CD4-positive, alpha-beta T cell treated with Interleukin-4 for 1 hour (primary cell): ENCODE measurements around the gene RGS11.

Source experiments
- DNase-seq, 2 donors: peaks; one replicate each; pipeline ENCODE4 v3.0.0-alpha.2; 2020 to 2022

RGS11 gene

DNA sequence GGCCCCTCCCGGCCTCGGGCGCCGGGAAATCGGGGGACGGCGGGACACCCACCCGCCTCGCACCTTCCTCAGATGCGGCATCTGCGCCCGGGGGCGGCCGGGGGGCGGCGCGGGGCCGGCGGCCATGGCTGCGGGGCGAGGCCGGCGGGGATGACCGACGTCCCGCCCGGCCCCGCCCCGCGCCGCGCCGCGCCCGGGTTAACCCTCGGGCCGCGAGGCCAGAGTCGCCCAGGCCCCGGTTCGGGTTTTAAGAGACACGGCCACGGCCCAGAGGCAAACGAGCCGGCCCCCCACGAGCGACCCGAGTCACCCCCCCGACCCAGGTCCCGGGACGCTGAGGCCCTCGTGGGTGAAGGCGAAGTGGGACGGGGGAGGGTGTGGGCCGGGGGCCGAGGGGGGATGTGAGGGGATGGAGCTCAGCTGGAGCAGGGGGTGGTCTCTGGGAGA is at the start of gene RGS11:
TSS of gene RGS11 (minus strand) at position 159 of the 447 bp plus-strand sequence. CDS start at position 126, 33 bp downstream.
- DNase-seq = no peak

DNA sequence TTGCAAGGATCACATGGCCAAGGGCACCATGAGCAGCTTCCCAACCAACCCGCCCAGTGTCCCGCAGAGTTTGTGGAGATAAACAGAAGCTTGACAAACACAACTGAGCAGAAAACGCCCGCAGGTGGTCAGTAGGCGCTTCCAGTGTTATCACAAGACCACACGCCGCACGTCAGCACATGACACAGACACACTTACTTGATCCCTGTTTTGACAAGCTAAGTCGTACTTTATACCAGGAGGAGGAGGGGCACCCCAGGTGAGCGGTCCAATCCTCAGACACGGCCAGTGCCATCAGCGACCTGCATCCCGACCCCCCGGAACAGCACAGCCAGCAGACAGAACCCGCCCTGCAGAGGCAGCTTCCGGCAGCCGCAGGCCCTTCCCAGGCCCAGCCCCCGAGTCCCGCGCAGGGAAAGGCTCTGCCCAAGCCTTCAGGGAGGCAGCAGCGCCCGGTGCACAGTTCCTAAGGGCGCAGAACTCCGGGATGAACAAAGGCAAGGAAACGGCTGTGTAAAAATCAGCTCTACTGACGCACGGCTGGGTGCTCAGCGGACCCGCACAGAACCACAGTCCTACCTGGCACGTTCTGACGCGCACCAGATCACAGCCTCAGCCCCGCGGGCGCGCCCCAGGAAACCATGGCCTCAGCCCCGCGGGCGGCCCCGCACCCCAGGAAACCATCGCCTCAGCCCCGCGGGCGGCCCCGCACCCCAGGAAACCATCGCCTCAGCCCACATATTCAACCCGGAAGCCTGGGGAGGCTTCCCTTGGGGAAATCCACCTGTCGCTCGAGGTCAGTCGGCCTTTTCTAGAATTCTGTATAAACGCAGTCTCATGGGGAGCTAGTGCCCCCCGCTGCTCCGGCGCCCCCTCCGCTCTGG is 48.9 kb upstream of the RGS11 start:
- DNase-seq = peak; percentile 81 to 83

DNA sequence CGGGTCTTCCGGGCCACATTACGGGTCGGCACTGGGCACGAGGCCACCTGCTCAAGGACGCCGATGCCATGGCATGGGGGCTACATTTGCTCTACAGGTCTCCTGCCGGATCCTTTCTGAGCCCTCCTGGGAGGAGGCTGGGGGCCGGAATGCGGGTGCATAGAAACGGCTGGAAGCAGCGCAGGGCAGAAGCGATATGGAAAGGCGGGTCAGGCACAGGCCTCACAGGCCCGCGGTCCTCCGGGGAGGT is 48.4 kb upstream of the RGS11 start:
- DNase-seq = no peak

DNA sequence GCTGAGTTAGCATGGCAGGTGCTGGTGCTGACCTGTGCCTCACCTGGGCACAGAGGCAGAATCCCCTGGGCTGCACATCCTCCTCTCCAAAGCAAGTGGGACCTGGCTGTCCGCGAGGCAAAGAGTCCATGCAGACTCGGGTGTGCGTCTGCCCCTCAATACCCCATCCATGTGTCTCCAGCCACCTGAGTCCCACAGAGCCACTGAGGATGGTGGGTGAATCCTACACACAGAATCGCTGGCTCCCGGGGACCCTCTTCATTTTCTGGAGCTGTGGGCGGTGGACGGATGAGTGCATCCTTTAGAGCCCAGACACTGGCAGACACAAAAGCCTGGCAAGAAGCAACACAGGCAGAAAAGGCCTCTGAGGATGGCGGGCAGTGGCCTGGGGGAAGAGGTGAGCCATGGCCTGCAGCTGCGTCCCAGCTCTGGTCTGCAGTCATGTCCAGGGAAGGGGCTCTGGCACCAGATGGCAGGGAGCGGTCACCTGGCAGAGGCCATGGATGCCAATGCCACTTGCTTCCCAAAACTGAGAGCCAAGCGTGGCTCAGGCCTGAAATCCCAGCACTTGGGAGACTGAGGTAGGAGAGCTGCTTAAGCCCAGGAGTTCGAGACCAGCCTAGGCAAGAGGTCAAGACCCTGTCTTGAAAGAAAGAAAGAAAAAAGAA is 46.9 kb upstream of the RGS11 start:
- no peak for DNase-seq

DNA sequence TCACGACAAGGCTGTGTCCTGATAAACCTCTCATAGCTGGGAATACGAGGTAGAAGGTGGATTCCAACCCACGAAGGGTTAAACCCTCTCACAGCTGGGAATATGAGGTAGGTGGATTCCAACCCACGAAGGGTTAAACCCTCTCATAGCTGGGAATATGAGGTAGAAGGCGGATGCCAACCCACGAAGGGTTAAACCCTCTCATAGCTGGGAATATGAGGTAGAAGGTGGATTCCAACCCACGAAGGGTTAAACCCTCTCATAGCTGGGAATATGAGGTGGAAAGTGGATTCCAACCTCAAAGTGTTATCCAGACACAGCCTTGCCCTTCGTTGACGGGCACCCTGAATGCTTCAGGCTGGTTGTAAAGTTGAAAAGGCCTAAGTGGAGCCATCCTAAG is 45.8 kb upstream of the RGS11 start:
- no peak for DNase-seq

DNA sequence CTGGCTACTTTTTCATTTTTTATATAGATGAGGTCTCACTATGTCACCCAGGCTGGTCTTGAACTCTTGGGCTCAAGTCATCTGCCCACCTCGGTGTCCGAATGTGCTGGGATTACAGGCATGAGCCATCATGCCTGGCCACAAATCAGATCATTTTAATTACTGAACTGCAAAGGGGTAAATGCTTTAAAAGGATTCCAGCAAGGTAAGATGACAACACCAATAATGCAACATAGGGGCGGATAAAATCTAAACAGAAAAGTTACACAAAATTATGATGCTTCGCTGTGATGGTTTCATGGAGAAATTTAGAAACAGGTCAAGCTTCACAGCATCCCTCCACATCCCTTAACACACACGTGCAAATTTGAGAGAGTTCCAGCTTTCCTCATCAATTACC is 44.5 kb upstream of the RGS11 start:
- no peak for DNase-seq

DNA sequence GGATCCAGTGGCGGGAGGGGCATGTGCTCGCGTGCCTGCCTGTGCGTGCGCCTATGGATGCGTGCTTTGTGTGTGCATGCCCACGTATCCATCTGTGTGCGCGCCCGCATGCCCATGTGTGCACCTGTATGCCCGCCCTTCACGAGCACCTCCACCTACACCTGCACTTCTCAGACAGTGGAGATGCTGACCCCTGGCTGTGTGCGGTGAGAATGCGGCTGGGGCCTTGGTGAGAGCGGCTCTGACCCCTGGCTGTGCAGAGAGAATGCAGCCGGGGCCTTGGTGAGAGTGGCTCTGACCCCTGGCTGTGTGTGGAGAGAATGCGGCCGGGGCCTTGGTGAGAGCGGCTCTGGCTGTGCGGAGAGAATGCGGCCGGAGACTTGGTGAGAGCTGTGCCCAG is 42.9 kb upstream of the RGS11 start:
- no peak for DNase-seq

DNA sequence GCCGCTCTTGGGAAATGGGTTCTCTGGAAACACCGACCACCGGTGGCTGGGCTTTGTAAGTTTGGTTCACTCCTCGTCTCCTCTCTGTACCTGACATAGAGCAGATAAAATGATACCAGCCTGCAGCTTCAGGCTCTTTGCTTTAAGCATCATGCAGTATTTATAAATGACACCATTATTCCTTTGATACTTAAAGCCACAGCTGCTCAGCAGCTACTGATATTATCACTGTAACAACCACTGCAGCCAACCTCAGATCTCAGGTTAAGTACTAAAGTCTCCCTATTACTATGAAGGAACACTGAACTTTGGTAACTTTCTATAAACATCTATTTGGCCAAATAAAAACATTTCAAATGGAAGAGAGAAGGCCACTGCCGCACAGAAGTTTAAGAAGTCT is 41.8 kb upstream of the RGS11 start:
- DNase-seq = no peak

DNA sequence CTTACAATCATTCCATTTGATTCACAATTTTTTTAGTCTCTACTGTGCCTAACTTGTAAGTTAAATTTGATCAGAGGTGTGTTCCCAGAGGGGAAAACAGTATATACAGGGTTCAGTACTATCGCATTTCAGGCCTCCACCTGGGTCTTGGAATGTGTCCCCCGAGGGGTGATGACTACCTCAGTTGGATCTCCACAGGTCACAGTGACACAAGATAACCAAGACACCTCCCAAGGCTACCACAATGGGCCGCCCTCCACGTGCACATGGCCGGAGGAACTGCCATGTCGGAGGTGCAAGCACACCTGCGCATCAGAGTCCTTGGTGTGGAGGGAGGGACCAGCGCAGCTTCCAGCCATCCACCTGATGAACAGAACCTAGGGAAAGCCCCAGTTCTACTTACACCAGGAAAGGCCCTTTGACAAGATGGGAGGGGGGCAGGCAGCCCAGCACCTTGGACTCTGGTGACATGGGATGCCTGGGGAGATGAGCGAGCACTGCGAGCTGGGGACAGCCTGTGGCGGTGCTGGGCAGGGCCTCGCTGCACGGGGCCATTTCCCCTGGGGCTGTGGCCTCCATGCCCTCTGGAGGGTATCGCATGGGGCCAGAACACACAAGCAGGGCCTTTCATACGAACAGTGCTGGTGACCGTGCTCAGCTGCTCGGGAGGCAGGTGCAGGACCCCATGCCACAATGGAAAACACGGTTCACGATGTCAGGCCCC is 41.2 kb upstream of the RGS11 start:
- DNase-seq = no peak

DNA sequence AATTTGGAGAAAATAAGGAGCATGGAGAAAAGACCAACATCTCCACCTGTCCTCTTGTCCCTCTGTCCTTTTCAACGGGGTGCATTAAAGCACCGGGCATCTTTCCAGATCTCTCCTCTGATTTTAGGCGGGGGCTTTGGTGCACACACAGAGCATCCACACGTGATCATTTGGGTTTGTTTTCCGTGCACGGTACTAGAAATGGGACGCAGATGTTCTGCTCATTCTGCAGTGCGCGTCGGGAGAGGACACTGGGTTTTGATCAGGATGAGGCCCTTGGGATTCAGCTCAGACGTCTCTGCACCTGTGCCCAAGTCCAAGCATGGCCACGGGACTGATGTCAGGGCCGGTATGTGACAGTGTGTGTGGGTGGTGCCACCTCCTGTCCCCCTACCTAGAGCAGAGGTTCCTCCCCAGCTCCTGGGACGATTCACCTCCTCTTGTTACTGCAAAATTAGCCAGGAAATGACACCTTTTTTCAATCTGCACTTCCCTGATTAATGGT is 39.1 kb upstream of the RGS11 start:
- DNase-seq = no peak

DNA sequence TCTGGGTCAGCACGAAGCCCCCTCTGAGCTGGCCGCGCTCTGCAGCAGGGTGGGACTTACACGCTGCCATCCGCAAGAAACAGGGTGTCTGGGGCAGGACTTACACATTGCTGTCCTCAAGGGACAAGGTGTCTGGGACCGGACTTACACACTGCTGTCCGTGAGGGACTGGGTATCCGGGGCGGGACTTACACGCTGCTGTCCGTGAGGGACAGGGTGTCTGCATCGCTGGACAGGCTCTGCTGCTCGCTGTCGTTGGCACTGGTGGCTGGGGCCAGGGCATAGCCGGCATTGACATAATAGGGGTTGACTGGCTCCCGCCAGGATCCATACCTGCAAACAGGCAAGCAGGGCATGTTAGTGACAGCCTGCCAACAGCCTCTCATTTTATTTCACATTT is 38.6 kb upstream of the RGS11 start:
- no peak for DNase-seq

DNA sequence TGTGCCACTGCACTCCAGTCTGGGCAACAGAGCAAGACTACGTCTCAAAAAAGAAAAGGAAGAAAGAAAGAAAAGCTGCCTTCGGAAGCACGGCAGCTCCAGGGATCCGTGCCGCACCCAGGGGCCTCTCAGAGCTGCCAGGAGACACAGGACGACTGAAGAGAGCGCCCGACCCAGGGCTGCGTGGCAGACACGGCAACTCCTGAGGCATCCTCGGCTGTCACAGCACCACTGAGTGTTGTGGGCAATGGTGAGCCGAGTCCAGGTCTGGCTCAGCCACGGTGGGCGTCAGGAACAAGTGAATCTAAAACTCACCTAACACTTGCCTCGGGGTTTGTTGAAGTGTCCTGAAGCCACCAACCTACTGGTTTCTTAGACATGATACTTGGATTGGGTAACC is 36.0 kb upstream of the RGS11 start:
- no peak for DNase-seq

DNA sequence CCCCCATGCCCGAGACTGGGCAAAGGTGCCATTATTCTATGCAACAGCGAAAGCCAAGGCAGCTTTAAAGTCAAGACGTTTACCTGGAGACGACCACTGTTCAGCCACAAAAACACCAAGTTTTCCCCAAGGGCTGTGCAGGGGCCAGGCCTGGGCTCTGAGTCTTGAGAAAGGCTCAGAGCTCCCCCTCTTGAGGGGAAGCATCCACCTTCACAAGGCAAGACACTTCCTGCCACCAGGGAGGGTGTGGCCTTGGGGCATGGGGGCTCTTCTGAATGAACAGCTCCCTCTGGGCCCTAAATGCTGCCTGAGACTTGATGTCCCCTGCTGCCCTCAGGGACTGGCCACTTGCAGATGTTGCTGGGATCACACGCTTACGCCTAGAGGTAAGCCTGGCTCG is 33.7 kb upstream of the RGS11 start:
- DNase-seq = peak in 1 of 2 donors; percentile 23

DNA sequence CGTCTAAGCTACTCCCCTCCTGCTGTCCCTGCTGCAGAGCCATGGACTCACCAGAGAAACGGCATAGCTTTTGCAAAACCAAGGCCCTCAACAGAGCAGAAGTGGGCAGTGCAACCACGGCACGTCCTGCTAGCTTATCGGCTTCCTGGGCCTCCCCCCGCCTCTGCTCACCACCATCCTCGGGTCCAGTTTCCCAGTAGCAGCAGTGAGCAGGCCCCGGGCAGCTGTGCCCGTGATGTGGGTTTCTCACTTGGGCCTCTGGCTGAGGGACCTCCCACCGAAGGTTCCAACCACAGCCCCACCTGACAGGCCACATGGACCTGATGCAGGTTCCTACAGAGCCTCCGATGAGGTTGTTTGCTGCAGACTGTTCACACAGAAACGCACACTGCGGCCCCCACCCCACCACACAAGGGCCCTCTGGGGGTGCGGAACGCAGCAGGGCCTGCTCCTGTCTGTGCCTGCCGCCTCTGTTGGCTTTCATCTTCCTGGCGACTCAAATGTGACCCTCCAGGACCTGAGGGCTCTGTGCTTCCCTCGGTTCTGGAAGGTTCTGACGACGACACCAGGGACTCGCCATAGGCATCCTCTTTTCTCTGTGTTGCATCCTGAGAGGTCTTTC is 32.1 kb upstream of the RGS11 start:
- no peak for DNase-seq

DNA sequence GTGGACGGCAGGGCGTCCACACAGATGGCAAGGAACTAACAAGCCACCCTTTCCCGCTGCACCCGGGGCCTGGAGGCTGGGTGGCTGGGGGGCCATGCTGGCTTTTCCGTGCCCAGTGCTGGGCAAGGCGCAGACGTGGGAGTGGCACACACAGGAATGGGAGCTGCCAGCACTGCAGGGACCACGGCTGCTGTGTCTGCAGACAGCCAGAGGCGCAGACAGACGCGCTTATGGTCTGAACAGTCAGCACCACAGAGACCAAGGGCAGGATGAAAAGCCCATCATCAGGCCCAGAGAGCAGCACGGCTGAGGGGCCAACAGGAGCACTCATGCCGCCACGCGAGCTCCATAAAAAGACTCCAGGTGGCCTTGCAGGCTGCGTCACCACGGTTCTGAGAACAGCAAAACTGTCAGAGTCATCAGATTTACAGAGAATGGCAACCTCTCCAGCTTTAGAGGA is 31.2 kb upstream of the RGS11 start:
- DNase-seq = no peak

DNA sequence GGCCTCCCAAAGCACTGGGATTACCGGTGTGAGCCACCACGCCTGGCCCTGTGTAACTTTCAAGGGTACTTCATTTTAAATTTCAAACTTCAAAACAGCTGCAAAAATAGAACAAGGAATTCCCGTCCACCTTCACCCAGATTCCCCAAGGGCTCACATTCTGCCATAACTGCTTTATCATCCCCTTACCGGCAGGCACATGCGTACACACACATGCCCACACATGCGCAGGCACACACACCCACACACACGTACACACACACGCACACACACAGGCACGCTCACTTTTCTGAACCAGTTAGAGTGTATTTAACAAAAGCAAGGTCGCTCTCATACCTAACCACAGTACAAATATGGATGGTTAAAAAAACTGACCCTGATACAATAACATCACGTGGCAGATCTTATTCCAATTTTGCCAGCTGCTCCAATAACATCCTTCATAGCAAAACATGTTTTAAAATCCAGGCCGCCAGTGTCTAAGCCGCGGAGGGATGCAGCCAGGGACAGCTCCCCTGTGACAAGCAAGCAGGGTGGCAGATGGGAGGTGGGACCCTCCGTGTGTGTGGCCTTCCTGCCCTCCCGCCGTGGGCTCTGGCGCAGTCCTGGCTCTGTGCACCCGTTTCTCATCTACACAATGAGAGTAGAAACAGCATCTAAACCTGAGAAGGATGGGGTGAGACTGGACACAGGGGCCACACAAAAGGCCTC is 30.3 kb upstream of the RGS11 start:
- DNase-seq = no peak

DNA sequence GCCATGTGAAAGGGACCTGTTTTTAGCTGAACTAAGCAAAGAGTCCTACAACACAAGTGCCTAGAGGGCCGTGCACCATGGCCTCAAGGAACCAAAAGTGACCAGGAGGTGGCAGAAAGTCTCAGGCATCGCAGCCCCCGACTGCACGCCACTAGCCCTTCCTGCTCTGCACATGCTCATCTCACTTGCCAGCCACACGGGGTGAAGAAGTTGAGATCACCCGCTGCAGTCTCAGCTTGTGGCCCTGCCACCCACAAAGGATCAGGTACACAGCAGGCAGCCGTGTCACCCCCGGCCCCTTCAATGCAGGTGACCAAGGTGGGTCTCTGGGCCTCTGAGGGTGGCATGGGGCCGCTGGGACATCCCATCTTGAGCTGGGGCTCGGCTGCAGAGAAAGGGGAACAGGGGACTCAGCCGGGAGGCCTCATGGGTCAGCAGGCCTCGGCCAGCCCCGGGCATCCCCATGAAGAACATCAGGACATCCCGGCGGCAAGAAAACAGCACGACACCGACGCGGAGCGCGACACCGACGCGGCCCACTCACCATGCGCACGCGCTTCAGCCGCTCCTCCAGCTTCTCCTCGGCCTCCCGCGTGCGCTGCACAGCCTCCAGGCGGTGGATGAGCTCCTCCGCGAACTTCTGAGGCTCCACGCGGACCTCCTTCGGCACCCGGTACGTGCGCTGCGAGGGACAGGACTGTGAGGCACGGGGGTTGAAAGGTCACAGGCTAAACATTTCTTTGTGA is 28.2 kb upstream of the RGS11 start:
- DNase-seq = peak; percentile 30 to 42

DNA sequence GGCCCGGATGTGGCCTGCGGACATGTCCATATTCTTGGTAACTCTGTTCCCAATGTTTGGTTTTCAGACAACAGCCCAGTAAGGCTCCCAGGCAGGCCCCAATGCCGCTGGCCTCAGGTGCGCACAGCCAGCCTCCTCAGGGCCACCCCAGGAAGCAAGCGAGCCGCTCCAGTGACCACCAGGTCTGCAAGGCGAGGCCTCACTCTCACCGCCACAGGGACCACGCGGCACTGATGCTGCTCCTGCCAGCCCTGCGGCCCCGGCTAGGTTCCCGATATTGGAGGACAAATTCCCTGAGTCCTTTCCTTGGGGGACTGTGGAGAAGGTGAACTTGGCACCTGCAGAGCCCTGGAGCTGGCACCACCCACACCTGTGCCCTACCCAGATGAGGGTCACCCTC is 26.2 kb upstream of the RGS11 start:
- no peak for DNase-seq

DNA sequence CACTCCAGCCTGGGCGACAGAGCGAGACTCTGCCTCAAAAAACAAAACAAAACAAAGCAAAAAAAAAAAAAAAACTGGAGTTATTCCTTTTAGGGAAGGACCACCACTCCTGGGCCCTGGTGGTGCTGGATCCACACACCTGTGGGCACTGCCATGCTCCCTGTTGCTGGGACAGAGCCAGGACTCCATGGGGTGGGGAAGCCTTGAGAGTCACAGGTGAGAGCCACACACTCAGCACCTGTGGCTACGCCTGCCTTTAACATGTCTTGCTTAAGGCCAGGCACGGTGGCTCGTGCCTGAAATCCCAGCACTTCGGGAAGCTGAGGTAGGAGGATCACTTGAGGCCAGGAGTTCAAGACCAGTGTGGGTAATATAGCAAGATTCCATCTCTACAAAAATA is 25.5 kb upstream of the RGS11 start:
- no peak for DNase-seq

DNA sequence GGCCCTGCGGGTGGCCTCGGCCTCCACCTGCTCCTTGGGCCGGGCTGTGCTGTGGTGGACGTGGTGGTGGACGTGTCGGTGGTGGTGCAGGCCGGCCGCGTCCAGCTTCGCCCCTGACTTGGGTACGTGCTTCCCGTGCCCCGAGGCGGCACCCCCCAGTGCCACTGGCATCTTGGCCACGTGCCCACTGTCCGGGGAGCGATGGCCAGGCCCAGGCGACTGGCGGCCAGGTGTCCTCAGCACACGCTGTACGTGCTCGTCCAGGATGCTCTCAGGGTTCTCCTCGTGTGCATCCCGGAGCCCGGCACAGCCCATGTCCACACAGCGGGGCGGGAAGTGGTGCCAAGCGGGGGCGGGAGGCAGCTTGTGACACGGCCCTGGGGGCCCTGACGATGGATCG is 22.1 kb upstream of the RGS11 start:
- DNase-seq = no peak

DNA sequence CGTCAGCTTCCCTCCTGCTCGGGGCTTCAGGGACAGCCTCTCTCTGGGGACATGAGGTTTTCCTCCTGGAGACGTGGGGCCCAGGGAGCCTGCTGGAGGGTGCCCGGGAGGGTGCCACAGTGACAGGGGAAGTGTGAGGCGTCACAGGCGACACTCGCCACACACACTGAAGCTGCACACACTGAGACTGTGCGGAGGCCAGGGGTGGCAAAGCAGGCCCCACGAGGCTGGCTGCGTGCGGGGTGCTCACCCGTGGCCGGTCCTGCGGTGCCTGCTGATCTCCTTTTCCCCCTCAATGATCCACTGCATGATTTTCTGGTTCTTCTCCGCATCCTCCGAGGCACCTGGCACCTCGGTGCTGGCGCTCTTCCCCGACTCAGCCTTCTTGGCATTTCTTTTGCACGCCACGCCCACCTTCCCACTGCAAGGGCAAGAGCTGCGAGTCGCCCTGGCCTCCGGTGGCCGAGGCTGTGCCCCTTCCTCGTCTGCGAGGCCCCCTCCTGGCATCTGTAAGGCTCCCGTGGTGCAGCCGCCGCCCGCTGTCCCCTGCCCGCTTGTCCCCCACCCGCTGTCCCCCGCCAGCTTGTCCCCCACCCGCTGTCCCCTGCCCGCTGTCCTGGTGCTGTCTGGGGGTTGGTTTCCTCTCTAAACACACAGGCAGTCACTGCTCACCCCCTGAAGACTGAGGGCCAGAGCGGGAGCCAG is 21.2 kb upstream of the RGS11 start:
- no peak for DNase-seq
